ENCODE data around the gene PSME3IP1.

- TF ChIP-seq CTCF (IDR thresholded peaks at IDR 0.05) (no peak), POLR2A (IDR thresholded peaks at IDR 0.05) (peak; percentile 93), POLR2AphosphoS5 (IDR thresholded peaks at IDR 0.05) (peak; percentile 92)
Measured at GRCh38 chr16:57185945-57186871, at the start of gene PSME3IP1, which contains the start of gene RSPRY1.
